ENCODE measurements around the gene CNST. TPM values are rescaled to one million over a fixed set of nuclear protein-coding genes. Genes with fewer than 3 reads are reported as not detected.

CNST gene
- total and polyA plus RNA-seq, 2 of the 13 experiments (the other 11 are each of a cell fraction or from before 2014, with no cell fraction given) = 6.3 to 12.4 TPM

- in situ Hi-C loops (cut with HindIII; ENCODE audit: extremely low pct_ligation_motif_present, low pct_unique_long_range_greater_than_20kb) (no loop called here), intact Hi-C loops (cut with micrococcal nuclease; ENCODE audit: unreplicated experiment) (no loop called here)
- FAIRE-seq = no peak
- peaks cover 14% of the 10 kb centered on the region for H3K9me3 ChIP-seq (ENCODE audit: low read length)
- H3K4me2 ChIP-seq (ENCODE audit: low read depth, low read length) = no peak overlapping the region; the same call in 1 of the 2 replicates
- no peaks in the 10 kb centered on the region for H4K20me1 ChIP-seq (ENCODE audit: insufficient read depth, low read length)
- no peaks in the 10 kb centered on the region for H3K79me2 ChIP-seq (ENCODE audit: insufficient read depth, low read length)
- no peak overlapping the region for H3K4me3 ChIP-seq (replicated peaks in 1 of 3; ENCODE audit: insufficient read depth in 1 of 3, low read depth in 2 of 3, low read length in 3 of 3)
- WGBS (ENCODE audit: low lambda C conversion rate) = 4% methylated on average over 8 of the region's 8 CpGs
- ChIA-PET POLR2A (no interaction called here), CTCF (ENCODE audit: low intra/inter-chr PET ratio, low total read pairs) (interaction anchor here (1.8 kb wide), 1 partner anchor 32 kb away, joined by 8 read pairs; no protein-coding TSS in a partner anchor)
- H3K36me3 ChIP-seq (replicated peaks in 1 of 2; ENCODE audit: control insufficient read depth in 1 of 2, insufficient read depth in 2 of 2, low read length in 2 of 2) = no peaks in the 10 kb centered on the region
- TF ChIP-seq ZNF329 (CRISPR knock-in tag; IDR thresholded peaks at IDR 0.05; ENCODE audit: low read depth) (no peak), ESRRA (CRISPR knock-in tag; IDR thresholded peaks at IDR 0.05; ENCODE audit: low read depth) (peak; percentile 92), KMT2B (CRISPR knock-in tag; IDR thresholded peaks at IDR 0.05) (no peak), SMC3 (IDR thresholded peaks at IDR 0.05; ENCODE audit: low read length) (peak; percentile 21; the same call in 1 of the 2 replicates), STAG1 (CRISPR knock-in tag; IDR thresholded peaks at IDR 0.05) (peak; percentile 49), PAWR (CRISPR knock-in tag; IDR thresholded peaks at IDR 0.05; ENCODE audit: borderline replicate concordance) (no peak), MAX (IDR thresholded peaks at IDR 0.05) (peak; percentile 55; the same call in 1 of the 2 replicates), PPARG (CRISPR knock-in tag; conservative IDR thresholded peaks at IDR 0.05) (no peak), ZNF101 (CRISPR knock-in tag; IDR thresholded peaks at IDR 0.05; ENCODE audit: borderline replicate concordance, low read depth) (no peak), ZBED4 (CRISPR knock-in tag; IDR thresholded peaks at IDR 0.05; ENCODE audit: borderline replicate concordance) (no peak), TEAD3 (CRISPR knock-in tag; optimal IDR thresholded peaks at IDR 0.05; ENCODE audit: borderline replicate concordance) (peak; percentile 76), CTCF (CRISPR knock-in tag; IDR thresholded peaks at IDR 0.05) (peak; percentile 71), ZNF772 (CRISPR knock-in tag; IDR thresholded peaks at IDR 0.05) (0 out of 2 replicates have a peak, but pooled peaks have one; percentile 24), EZH2 (conservative IDR thresholded peaks at IDR 0.05; ENCODE audit: low read depth, low read length) (no peak), MYC (CRISPR knock-in tag; IDR thresholded peaks at IDR 0.05; ENCODE audit: borderline replicate concordance) (peak; percentile 51; the same call in 1 of the 2 replicates), ZKSCAN1 (IDR thresholded peaks at IDR 0.05; ENCODE audit: low read length) (peak; percentile 64)
- H2AFZ ChIP-seq (ENCODE audit: low read length) = no peak overlapping the region
- H3K27ac ChIP-seq (ENCODE audit: extremely low read length, insufficient read depth, low read length) = no peak overlapping the region
- peaks cover 30% of the 10 kb centered on the region for H3K4me1 ChIP-seq (ENCODE audit: insufficient read depth, low read length)
- peak; percentile 34 for DNase-seq (ENCODE audit: low spot score)
- no peak overlapping the region for H3K9ac ChIP-seq (ENCODE audit: insufficient read depth, low read depth, low read length)
- peak; percentile 56 for ATAC-seq
- BruUV-seq (replicated peaks) = no TSS peak
- peaks cover 3 to 4% of the 10 kb centered on the region in 2 experiments; a peak in 2 of 5 replicates for H3K27me3 ChIP-seq (ENCODE audit: control insufficient read depth in 1 of 2, insufficient read depth in 2 of 2, low read length in 2 of 2)
Observed at GRCh38 chr1:246528933-246529731, 37.1 kb upstream of the CNST start.

All from HepG2 (cell line).